COLO668 (cell line): ENCODE data around the gene FHIT.

Experiments
- DNase-seq: peaks from one replicate; lab custom pipeline; 2025; ENCODE audit not compliant: unreplicated experiment; lab: John Stamatoyannopoulos, UW

FHIT gene

GRCh38 chr3:60033901-60034453 is 1217.3 kb downstream of the FHIT start:
- DNase-seq, result no peak

- no peak for DNase-seq
Measured at GRCh38 chr3:60030982-60031381, 1220.3 kb downstream of the FHIT start.

GRCh38 chr3:60028233-60028632 is 1223.0 kb downstream of the FHIT start:
- no peak for DNase-seq

DNA sequence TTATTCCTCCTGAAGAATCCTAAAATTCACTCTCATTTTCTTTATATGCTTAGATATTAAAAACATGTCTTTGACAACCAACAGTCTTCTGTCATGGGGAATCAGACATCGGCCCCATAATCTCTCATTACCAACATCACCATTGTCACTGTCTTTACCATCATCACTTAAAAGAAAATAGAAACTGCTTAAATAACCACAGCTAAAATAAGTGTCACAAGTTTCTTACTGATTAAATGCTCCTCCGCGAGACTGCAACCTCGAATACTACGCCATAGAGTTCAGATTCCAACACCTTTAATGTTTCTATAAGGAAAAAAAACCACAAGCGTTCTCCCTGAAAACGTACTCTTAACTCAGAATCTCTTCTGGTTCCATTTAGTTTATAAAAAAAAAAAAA is 1223.9 kb downstream of the FHIT start:
- DNase-seq, result no peak

GRCh38 chr3:60025096-60026050 is 1225.9 kb downstream of the FHIT start:
- no peak for DNase-seq

- DNase-seq, result no peak
Measured at GRCh38 chr3:60024400-60024799, 1226.9 kb downstream of the FHIT start.

DNA sequence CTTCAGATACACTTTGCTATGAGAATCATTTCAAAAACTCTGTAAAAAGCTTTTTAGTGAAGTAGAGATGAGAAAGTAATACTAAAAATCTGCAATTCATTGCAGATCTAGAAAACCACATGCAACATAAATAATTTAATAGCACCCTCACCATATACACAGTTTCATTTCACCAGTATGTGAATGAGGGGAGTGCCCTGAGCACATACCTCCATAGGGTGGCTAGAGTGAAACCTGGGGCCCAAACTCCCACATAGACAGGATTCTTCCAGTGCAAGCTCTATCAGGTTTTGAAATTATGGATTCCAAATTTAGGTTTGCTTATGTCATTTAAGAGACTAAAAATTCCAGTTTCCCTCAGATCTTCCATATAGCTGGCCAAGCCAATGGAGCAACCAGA is 1228.1 kb downstream of the FHIT start:
- DNase-seq, result no peak

GRCh38 chr3:60017631-60018030 is 1233.6 kb downstream of the FHIT start:
- DNase-seq, result no peak

DNA sequence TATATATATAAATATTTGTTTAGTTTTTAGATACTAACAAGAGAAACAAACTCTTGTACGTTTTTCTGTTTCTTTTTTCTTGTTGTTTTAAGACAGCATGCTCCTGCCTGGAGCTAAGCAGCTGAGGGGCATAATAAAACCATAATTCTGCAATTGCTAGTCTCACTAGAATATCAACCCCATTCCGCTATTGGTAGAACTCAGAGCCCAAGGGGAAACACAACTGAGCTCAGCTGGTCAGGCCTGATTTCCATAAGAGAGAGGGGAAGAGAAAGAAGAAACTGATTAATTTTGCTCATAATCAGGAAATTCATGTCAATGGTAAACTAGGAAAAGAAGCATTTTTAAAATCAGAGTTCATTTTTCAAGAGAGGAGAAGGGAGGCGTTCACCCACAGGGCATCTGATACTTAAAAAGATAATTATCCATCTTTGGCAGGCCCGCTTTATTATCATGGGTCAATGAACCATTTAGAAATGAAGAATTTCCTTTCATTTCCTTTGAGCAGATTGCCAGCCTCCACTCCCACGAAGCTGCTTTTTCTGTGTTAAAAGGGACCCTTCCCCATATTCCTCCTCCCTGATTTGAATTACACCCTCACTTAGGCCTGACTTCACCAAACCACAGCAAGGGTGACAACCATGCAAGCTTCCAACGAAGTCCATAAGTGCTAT is 1236.1 kb downstream of the FHIT start:
- no peak for DNase-seq

GRCh38 chr3:60013241-60013640 is 1238.0 kb downstream of the FHIT start:
- DNase-seq, result no peak

DNA sequence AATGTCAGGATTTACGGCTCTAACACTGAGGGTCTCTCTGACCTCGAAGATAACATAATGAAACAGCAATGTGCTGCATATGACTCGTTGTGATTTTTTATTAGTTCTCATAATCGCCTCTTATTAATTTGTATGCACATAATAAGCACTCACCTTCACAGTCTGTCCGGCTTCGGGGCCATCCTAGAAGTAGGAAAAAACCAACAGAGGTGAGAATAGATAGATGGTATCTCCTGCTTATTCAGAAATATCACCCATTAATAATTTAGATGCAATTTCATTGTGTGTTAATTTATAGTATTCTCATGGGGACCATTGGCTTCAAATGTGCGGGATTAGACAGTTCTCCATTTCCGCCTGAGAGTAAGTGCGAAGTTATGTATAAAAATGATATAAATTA is 1240.0 kb downstream of the FHIT start:
- DNase-seq, result no peak

- no peak for DNase-seq
Measured at GRCh38 chr3:60010781-60011180, 1240.5 kb downstream of the FHIT start.

- DNase-seq, result no peak
Measured at GRCh38 chr3:60009931-60010478, 1241.2 kb downstream of the FHIT start.

DNA sequence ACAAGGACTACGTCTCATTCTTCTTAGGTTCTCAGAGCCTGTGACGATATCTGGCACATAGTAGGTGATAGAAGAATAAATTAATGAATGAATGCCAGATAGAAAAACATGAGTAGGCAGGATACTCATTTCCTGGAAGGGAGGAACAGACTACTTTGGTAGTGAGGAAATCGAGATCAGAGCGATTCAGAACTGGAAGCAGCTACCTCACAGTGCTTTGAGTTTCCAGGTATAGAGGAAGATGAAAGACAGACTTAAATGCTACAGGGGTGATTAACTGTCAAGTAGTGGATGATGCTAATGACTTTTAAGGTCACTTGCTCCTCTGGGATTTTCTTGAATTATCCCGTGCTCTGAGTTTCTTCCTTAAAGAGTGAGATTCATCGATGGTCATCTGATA is 1249.9 kb downstream of the FHIT start:
- no peak for DNase-seq

DNA sequence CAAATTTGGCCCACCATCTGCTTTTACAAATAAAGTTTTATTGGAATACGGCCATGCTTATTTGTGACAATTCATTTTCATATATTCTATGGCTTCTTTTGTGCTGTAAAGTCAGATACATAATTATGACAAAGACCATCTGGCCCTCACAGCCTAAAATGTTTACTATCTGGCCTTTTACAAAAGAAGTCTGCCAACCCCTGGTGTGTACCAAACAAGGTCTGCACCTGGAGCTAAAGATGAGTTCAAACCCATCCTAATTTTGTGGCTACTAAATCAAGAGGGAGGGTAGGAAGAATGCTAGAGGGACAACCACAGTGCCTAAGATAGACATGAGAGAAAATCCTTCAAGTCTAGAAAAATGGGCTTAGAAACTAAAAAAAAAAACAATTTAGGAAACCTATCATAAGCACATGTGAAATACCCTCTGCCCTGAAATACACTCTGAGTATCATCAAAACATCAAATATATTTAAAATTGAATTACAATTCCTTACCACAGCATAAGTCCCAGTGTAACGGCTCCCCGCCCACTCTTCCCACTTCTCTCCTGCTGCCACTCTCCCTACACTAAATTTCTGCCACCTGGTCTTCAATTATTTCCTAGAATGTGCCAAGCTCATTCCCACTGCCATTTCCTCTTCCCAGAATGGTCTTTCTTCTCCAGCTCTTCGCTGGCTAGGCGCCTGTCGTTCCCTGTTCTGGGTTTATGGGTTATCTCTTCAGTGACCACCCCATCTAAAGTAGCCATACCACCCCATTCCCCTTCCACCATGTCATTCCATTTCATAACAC is 1250.7 kb downstream of the FHIT start:
- DNase-seq, result no peak

DNA sequence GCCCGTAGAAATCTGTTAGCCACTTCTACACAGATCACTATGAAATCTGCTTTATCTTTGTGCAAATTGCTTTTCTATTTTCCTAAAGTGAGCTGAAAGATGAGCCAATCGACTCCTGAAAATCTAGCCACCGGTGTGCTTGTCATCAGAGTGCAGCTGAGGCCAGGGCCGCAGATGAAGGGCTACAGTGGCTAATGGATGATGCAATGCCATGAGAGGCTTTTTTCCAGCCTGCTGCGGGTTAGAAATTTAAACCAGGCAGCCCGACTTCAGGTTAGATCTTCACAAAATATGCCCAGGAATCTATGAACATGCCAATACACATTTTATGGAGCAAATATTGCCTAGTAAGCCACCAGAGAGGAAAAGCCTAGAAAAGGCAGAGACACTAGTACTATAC is 1253.2 kb downstream of the FHIT start:
- no peak for DNase-seq

- DNase-seq, result no peak
Measured at GRCh38 chr3:59997583-59997982, 1253.7 kb downstream of the FHIT start.

GRCh38 chr3:59996056-59996455 is 1255.2 kb downstream of the FHIT start:
- no peak for DNase-seq

- no peak for DNase-seq
Measured at GRCh38 chr3:59995563-59995962, 1255.7 kb downstream of the FHIT start.

DNA sequence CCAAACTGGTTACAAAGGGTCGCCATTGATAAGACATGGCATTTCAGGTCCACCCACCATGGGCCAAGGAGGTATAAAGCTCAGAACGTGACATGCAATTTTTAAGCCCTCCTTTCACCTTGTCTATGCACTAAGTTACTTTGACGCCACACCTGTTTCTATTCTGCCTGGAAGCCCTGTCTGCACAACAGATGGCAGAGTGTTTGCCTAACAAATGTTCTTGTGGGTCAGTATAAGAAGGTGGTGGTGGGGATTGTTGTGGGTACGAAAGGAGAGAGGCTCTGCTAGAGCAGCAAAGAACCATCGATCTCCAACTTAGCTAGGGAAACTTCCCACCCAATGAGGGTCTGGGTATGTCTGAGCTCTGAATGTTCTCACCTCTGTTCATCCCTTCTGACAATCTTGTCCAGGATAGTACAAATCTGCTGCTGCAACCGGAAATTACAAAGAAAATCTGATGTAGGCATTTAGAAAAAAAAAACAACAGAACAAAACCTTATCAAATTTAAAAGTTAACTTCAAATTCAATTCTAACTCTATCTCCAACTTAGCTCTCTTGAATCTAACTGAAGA is 1256.4 kb downstream of the FHIT start:
- no peak for DNase-seq

GRCh38 chr3:59992578-59992977 is 1258.7 kb downstream of the FHIT start:
- DNase-seq, result no peak
